Mammary epithelial cell (primary cell): Measurements from ENCODE around the gene HOXD13.
A peak's percentile ranks its signal among the peaks of the same experiment; 100 is the strongest.

Experiments
- CTCF ChIP-seq, 2 donors: IDR thresholded peaks in 1 of 2; conservative IDR thresholded peaks in 1 of 2; 2 replicates each; pipeline ENCODE4 v1.5.1; 2011 to 2012; ENCODE audit warnings: inconsistent platforms in 2 of 2, low read length in 2 of 2, mild to moderate bottlenecking in 2 of 2, control low read depth in 1 of 2, low read depth in 1 of 2; ENCODE audit not compliant: insufficient read depth in 1 of 2; ENCODE audit errors: extremely low read depth in 1 of 2
- EZH2 ChIP-seq: IDR thresholded peaks from 2 replicates; pipeline ENCODE4 v1.6.1; 2012; ENCODE audit warnings: low read length, inconsistent platforms, borderline replicate concordance

- TF ChIP-seq CTCF (conservative IDR thresholded peaks at IDR 0.05 in 1 of 2, IDR thresholded peaks at IDR 0.05 in 1 of 2; ENCODE audit: extremely low read depth in 1 of 2, insufficient read depth in 1 of 2, low read depth in 1 of 2, low read length in 2 of 2) (no peak), EZH2 (peak; percentile 77)
Measured at GRCh38 chr2:176075481-176075880, 17.0 kb upstream of the HOXD13 start.
